ENCODE measurements around the gene COPZ1. TPM values are rescaled to one million over a fixed set of nuclear protein-coding genes. Genes with fewer than 3 reads are reported as not detected.

COPZ1 gene
- total RNA-seq, 2 experiments from 2014 or later = 106 to 107 TPM

- ChIA-PET CTCF (interaction anchor here (1.0 to 1.8 kb wide), 4 partner anchors 14 to 142 kb away, joined by 3 to 5 read pairs (median 4); no protein-coding TSS in a partner anchor), POLR2A (interaction anchor here (0.7 kb wide), 1 partner anchor 158 kb away, joined by 5 read pairs; no protein-coding TSS in a partner anchor)
These were observed 24.7 kb downstream of the COPZ1 start for GRCh38 chr12:54349679-54350078.

GRCh38 chr12:54350743-54351142 is 25.8 kb downstream of the COPZ1 start:
- ChIA-PET POLR2A (no interaction called here), CTCF (interaction anchor here (1.0 to 1.8 kb wide), 6 partner anchors 15 to 143 kb away, joined by 3 to 5 read pairs (median 4); no protein-coding TSS in a partner anchor)

GRCh38 chr12:54351341-54351740 is 26.4 kb downstream of the COPZ1 start:
- POLR2A ChIA-PET = no interaction called here
- CTCF ChIA-PET = interaction anchor here (1.0 to 1.9 kb wide), 4 partner anchors 15 to 58 kb away, joined by 3 to 9 read pairs (median 4); no protein-coding TSS in a partner anchor

- ChIA-PET CTCF (interaction anchor here (0.7 to 1.9 kb wide), 4 partner anchors 17 to 28 kb away, joined by 3 to 9 read pairs (median 5); partner anchors contain the start of gene COPZ1), POLR2A (no interaction called here)
These were observed 27.1 kb downstream of the COPZ1 start for GRCh38 chr12:54352022-54352531.

- POLR2A ChIA-PET = interaction anchor here (0.7 kb wide), 1 partner anchor 1305 kb away, joined by 4 read pairs; no protein-coding TSS in a partner anchor
- CTCF ChIA-PET = interaction anchor here (1.6 to 1.9 kb wide), 3 partner anchors 15 to 29 kb away, joined by 5 to 9 read pairs (median 5); partner anchors contain the start of gene COPZ1
These were observed 28.3 kb downstream of the COPZ1 start for GRCh38 chr12:54352891-54353874.

- POLR2A ChIA-PET = interaction anchor here (0.6 kb wide), 1 partner anchor 86 kb away, joined by 4 read pairs; no protein-coding TSS in a partner anchor
These were observed 29.3 kb downstream of the COPZ1 start for GRCh38 chr12:54354271-54354670.

GRCh38 chr12:54355104-54355815 is 30.3 kb downstream of the COPZ1 start:
- ChIA-PET POLR2A (no interaction called here), CTCF (interaction anchor here (3.3 kb wide), 1 partner anchor 13 kb away, joined by 10 read pairs; no protein-coding TSS in a partner anchor)

More at GRCh38 chr12:54354271-54354670, 29.3 kb downstream of the COPZ1 start:
- CTCF ChIA-PET = interaction anchor here (0.6 kb wide), 1 partner anchor 26 kb away, joined by 3 read pairs; no protein-coding TSS in a partner anchor

- ChIA-PET POLR2A (interaction anchor here (0.5 kb wide), 1 partner anchor 59 kb away, joined by 3 read pairs; no protein-coding TSS in a partner anchor), CTCF (interaction anchor here (0.6 to 3.3 kb wide), 3 partner anchors 12 to 112 kb away, joined by 3 to 10 read pairs (median 7); no protein-coding TSS in a partner anchor)
These were observed 31.3 kb downstream of the COPZ1 start for GRCh38 chr12:54356228-54356627.

- ChIA-PET CTCF (interaction anchor here (0.6 to 3.3 kb wide), 4 partner anchors 12 to 113 kb away, joined by 3 to 10 read pairs (median 6); no protein-coding TSS in a partner anchor), POLR2A (interaction anchor here (0.5 to 1.3 kb wide), 2 partner anchors 60 to 73 kb away, joined by 3 read pairs; no protein-coding TSS in a partner anchor)
These were observed 32.0 kb downstream of the COPZ1 start for GRCh38 chr12:54356951-54357356.

GRCh38 chr12:54357506-54358190 is 32.7 kb downstream of the COPZ1 start:
- POLR2A ChIA-PET = interaction anchor here (1.3 to 2.4 kb wide), 2 partner anchors 74 to 77 kb away, joined by 3 to 25 read pairs; partner anchors contain the start of genes CBX5 and HNRNPA1
- CTCF ChIA-PET = interaction anchor here (0.5 to 3.3 kb wide), 5 partner anchors 11 to 64 kb away, joined by 3 to 11 read pairs (median 7); partner anchors contain the start of gene COPZ1

GRCh38 chr12:54358191-54358944 is 33.4 kb downstream of the COPZ1 start:
- ChIA-PET POLR2A (interaction anchor here (0.6 to 2.4 kb wide), 8 partner anchors 33 to 94 kb away, joined by 3 to 25 read pairs (median 6); partner anchors contain the start of genes CBX5, COPZ1 and HNRNPA1), CTCF (interaction anchor here (0.5 to 3.3 kb wide), 11 partner anchors 10 to 371 kb away, joined by 3 to 11 read pairs (median 4); partner anchors contain the start of gene COPZ1)

- ChIA-PET CTCF (interaction anchor here (0.6 to 2.2 kb wide), 13 partner anchors 9 to 371 kb away, joined by 3 to 11 read pairs (median 4); partner anchors contain the start of genes COPZ1 and HNRNPA1), POLR2A (interaction anchor here (0.6 to 2.4 kb wide), 10 partner anchors 21 to 95 kb away, joined by 3 to 25 read pairs (median 5); partner anchors contain the start of genes CBX5, COPZ1 and HNRNPA1)
These were observed 34.2 kb downstream of the COPZ1 start for GRCh38 chr12:54358945-54359761.

- ChIA-PET CTCF (interaction anchor here (0.8 to 2.2 kb wide), 12 partner anchors 9 to 152 kb away, joined by 3 to 11 read pairs (median 4); partner anchors contain the start of genes COPZ1 and HNRNPA1), POLR2A (interaction anchor here (0.6 to 2.4 kb wide), 7 partner anchors 20 to 79 kb away, joined by 3 to 25 read pairs (median 7); partner anchors contain the start of genes CBX5, COPZ1 and HNRNPA1)
These were observed 34.9 kb downstream of the COPZ1 start for GRCh38 chr12:54359762-54360351.

- ChIA-PET CTCF (interaction anchor here (0.6 to 1.8 kb wide), 8 partner anchors 14 to 146 kb away, joined by 3 to 4 read pairs (median 3); no protein-coding TSS in a partner anchor), POLR2A (interaction anchor here (0.6 kb wide), 1 partner anchor 74 kb away, joined by 3 read pairs; no protein-coding TSS in a partner anchor)
These were observed 36.0 kb downstream of the COPZ1 start for GRCh38 chr12:54360717-54361456.
